WERI-Rb-1 (cell line): ENCODE measurements around the gene NKTR.

ENCODE experiments used
- DNase-seq: peaks from one replicate; pipeline ENCODE4 v3.0.0-alpha.2; 2020
- H3K27ac ChIP-seq: fragments of 250-450 bp; sonication (Bioruptor Pico); 2 replicates; pipeline ENCODE4 v1.5.1; 2020; ENCODE audit warnings: mild to moderate bottlenecking, moderate library complexity
- H3K27me3 ChIP-seq: fragments of 250-450 bp; sonication (Bioruptor Pico); 2 replicates; pipeline ENCODE4 v1.5.1; 2021; ENCODE audit warnings: mild to moderate bottlenecking, low read depth, moderate library complexity; ENCODE audit not compliant: insufficient read depth, severe bottlenecking
- H3K36me3 ChIP-seq: fragments of 250-450 bp; sonication (Bioruptor Pico); 2 replicates; pipeline ENCODE4 v1.5.1; 2020; ENCODE audit warnings: mild to moderate bottlenecking, moderate library complexity
- H3K4me3 ChIP-seq: 2 replicates; pipeline ENCODE4 v1.5.1; 2011; ENCODE audit warnings: low read depth, mild to moderate bottlenecking, control low read depth, low read length
- H3K9me3 ChIP-seq: fragments of 250-450 bp; sonication (Bioruptor Pico); 2 replicates; pipeline ENCODE4 v1.5.1; 2021; ENCODE audit warnings: mild to moderate bottlenecking, moderate library complexity; ENCODE audit not compliant: severe bottlenecking
- CTCF ChIP-seq: IDR thresholded peaks from 2 replicates; pipeline ENCODE4 v1.5.1; 2011; ENCODE audit warnings: low read depth, mild to moderate bottlenecking, control low read depth, inconsistent platforms, low read length

NKTR gene

DNA sequence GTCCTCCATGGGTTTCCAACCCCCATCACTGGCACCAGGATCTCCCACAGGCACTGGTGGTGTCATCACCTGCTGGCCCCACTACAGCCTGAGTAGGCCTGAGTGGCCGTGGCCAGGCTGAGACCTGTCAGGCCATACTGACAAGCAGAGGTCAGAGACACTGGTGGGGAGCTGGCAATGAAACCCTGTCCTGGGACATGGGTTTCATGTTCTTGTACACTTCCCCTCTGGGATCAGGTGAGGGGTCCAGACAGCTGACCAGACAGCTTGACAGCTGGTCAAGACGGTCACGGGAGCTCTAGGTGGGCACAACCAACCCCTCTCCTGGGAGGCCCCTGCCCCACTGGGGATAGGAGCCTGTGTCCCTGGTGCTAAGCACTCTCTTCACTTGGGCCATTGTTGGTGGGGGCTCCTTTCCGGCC is 66.1 kb downstream of the NKTR start:
- Histone ChIP-seq H3K27ac (no peak overlapping the region), H3K9me3 (peaks cover 7% of the 10 kb centered on the region), H3K36me3 (no peaks in the 10 kb centered on the region), H3K4me3 (no peak overlapping the region), H3K27me3 (no peaks in the 10 kb centered on the region)
- TF ChIP-seq CTCF = no peak
- DNase-seq = no peak

GRCh38 chr3:42667096-42667522 is 66.6 kb downstream of the NKTR start:
- H3K4me3 ChIP-seq = no peak overlapping the region
- DNase-seq = no peak
- H3K27ac ChIP-seq = peak overlapping the region; percentile 64
- TF ChIP-seq CTCF = no peak
- H3K36me3 ChIP-seq = no peaks in the 10 kb centered on the region
- peaks cover 7% of the 10 kb centered on the region for H3K9me3 ChIP-seq
- H3K27me3 ChIP-seq = no peaks in the 10 kb centered on the region

DNA sequence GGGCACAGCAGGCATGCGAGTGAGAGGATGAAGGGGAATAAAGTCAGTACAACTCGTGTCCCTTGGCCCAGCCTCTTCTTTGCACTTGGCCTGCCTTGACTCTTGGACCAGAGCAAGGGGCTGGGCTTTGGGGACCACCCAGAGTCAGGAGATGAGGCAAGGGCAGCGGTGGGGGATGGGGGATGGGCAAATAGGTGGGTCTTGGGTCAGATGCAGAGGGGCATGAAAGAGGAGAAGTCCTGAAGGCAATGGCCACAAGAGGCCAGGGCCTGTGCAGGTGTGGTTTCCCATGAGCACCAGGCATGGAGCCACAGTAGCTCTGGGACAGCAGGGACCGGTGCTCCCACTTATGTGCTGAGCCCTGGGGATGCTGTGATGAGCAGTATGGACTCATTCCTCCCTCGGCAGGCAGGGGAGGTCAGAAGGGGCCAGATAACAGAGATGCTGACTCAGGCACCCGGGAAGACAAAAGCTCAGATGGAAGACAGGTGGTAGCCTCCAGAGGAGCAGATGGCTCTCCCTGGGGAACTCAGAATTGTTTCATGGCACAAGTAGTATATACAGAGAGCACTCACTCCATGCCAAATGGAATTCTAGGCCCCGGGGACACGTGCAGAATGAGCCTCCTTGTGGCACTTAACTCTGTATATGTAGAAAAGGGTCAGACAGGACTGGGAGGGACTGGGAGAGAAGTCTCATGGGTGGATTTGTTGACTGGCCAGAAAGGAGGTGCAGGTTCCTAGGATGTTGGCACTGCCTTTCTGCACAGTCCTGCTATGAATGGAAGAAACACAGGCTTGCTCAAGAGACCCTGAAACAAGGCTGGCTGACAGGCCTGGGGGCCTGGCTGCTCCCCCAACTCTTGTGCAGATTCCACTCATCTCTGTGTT is 67.3 kb downstream of the NKTR start:
- Histone ChIP-seq H3K9me3 (peaks cover 7% of the 10 kb centered on the region), H3K27me3 (no peaks in the 10 kb centered on the region), H3K4me3 (no peak overlapping the region), H3K27ac (peak overlapping the region; percentile 64), H3K36me3 (no peaks in the 10 kb centered on the region)
- no peak for TF ChIP-seq CTCF
- DNase-seq = peak; percentile 75

- no peak overlapping the region for H3K4me3 ChIP-seq
- no peak for DNase-seq
- TF ChIP-seq CTCF = no peak
- no peaks in the 10 kb centered on the region for H3K36me3 ChIP-seq
- H3K9me3 ChIP-seq = peaks cover 7% of the 10 kb centered on the region
- H3K27me3 ChIP-seq = no peaks in the 10 kb centered on the region
- H3K27ac ChIP-seq = peak overlapping the region; percentile 64
Observed at GRCh38 chr3:42668413-42668760, 67.9 kb downstream of the NKTR start.

GRCh38 chr3:42668793-42669217 is 68.3 kb downstream of the NKTR start:
- Histone ChIP-seq H3K4me3 (no peak overlapping the region), H3K9me3 (peaks cover 7% of the 10 kb centered on the region), H3K36me3 (no peaks in the 10 kb centered on the region), H3K27me3 (no peaks in the 10 kb centered on the region), H3K27ac (no peak overlapping the region)
- TF ChIP-seq CTCF = no peak
- DNase-seq = no peak
